Endothelial cell of umbilical vein (primary cell): ENCODE data around the gene IGF2BP2.

ENCODE experiments used
- CTCF ChIP-seq, 2 donors: IDR thresholded peaks; 1 replicate in 1 of 2; 2 replicates in 1 of 2; pipeline ENCODE4 v1.5.1; 2011; ENCODE audit warnings: low read length in 2 of 2, mild to moderate bottlenecking in 2 of 2, moderate library complexity in 2 of 2, control low read depth in 1 of 2, inconsistent platforms in 1 of 2, low read depth in 1 of 2; ENCODE audit not compliant: insufficient read depth in 1 of 2; ENCODE audit errors: extremely low read depth in 1 of 2
- EZH2 ChIP-seq: IDR thresholded peaks from 2 replicates; pipeline ENCODE4 v1.6.1; 2012; ENCODE audit warnings: borderline replicate concordance, low read depth, mild to moderate bottlenecking, moderate library complexity, low read length, inconsistent platforms; ENCODE audit not compliant: severe bottlenecking
- GATA2 ChIP-seq: IDR thresholded peaks from 2 replicates; pipeline ENCODE4 v1.7.0; 2011; ENCODE audit warnings: low read depth, mild to moderate bottlenecking, moderate library complexity, mixed read lengths, low read length; ENCODE audit not compliant: insufficient read length, insufficient read depth
- MYC ChIP-seq: IDR thresholded peaks from one replicate; pipeline ENCODE4 v1.6.1; 2011; ENCODE audit warnings: mild to moderate bottlenecking, low read depth, low read length
- POLR2A ChIP-seq: IDR thresholded peaks from 2 replicates; pipeline ENCODE4 v1.6.1; 2012; ENCODE audit warnings: low read depth, mild to moderate bottlenecking, control low read depth, low read length
- POLR2AphosphoS5 ChIP-seq: IDR thresholded peaks from 2 replicates; pipeline ENCODE4 v1.6.1; 2012; ENCODE audit warnings: low read depth, mild to moderate bottlenecking, control low read depth, low read length, moderate library complexity; ENCODE audit not compliant: insufficient read depth

DNA sequence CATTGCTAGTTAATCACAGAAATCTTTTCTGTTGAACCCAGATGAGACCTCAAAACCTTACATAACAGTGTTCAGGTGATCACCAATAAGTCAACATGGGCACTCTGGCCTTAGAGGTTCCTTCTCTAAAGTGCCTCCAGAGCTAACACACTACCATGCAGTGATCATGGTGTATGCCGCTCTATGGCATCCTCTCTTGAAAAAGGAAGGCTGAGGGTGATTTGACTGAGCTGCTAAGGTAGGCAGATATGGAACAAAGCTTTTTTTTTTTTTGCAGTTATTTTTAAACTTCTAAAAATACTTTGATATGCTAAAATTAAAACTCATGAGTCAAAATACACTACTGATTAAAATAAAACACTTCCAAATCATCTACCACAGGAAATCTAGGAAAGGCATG lies 46.0 kb downstream of the IGF2BP2 start:
- no peak for TF ChIP-seq CTCF (IDR thresholded peaks at IDR 0.05; ENCODE audit: extremely low read depth in 1 of 2, insufficient read depth in 1 of 2, low read depth in 1 of 2, low read length in 2 of 2)
- no peak for TF ChIP-seq POLR2AphosphoS5
- TF ChIP-seq MYC = no peak
- no peak for TF ChIP-seq EZH2
- TF ChIP-seq POLR2A = no peak
- TF ChIP-seq GATA2 = no peak
